H1 (cell line): ENCODE results near the gene GFRA4. TPM values are rescaled to one million over a fixed set of nuclear protein-coding genes. Genes with fewer than 3 reads are reported as not detected.

Experiments
- CTCF ChIA-PET: fragments of 300-600 bp; sonication (Branson Sonifier 250); formaldehyde crosslinking; loops from one replicate; lab custom pipeline; 2021; ENCODE audit not compliant: partially characterized antibody; lab: Charles Lee
- POLR2A ChIA-PET: fragments of 300-600 bp; sonication (Branson Sonifier 250); formaldehyde crosslinking; loops from one replicate; lab custom pipeline; 2021; ENCODE audit warnings: inconsistent platforms; ENCODE audit not compliant: partially characterized antibody; lab: Charles Lee
- DNase-seq, 2 experiments: peaks; one replicate each; pipeline versions ENCODE4 v3.0.0 to v3.0.0-alpha.2; 2010 to 2022; ENCODE audit warnings: low spot score in 2 of 2, low read depth in 1 of 2, mixed read lengths in 1 of 2
- FAIRE-seq: peaks from 2 replicates; lab custom pipeline; 2011; peaks lifted over from hg19 to GRCh38; lab: Jason Lieb, UNC
- H2AFZ ChIP-seq: 2 replicates; pipeline ENCODE4 v1.8.1; 2012; ENCODE audit warnings: low read length, inconsistent platforms
- H2AK5ac ChIP-seq: 2 replicates; pipeline ENCODE4 v1.6.1; 2013; ENCODE audit warnings: low read depth, low read length
- H2BK120ac ChIP-seq: replicated peaks from 2 replicates; pipeline ENCODE3; 2013; ENCODE audit warnings: low read depth, low read length, inconsistent platforms
- H2BK12ac ChIP-seq: 2 replicates; pipeline ENCODE4 v1.6.1; 2013; ENCODE audit warnings: low read depth, low read length
- H2BK15ac ChIP-seq: 2 replicates; pipeline ENCODE4 v1.6.1; 2013; ENCODE audit warnings: low read length
- H2BK20ac ChIP-seq: 2 replicates; pipeline ENCODE4 v1.6.1; 2013; ENCODE audit warnings: low read length
- H2BK5ac ChIP-seq: 2 replicates; pipeline ENCODE4 v1.6.1; 2013; ENCODE audit warnings: low read depth, low read length
- H3K14ac ChIP-seq: 2 replicates; pipeline ENCODE4 v1.6.1; 2013; ENCODE audit warnings: inconsistent platforms; ENCODE audit not compliant: insufficient read length
- H3K18ac ChIP-seq: 2 replicates; pipeline ENCODE4 v1.6.1; 2013; ENCODE audit warnings: low read length; ENCODE audit errors: extremely low read depth
- H3K23ac ChIP-seq: 2 replicates; pipeline ENCODE4 v1.6.1; 2013; ENCODE audit warnings: inconsistent platforms; ENCODE audit not compliant: insufficient read length
- H3K23me2 ChIP-seq: 2 replicates; pipeline ENCODE4 v1.6.1; 2013; ENCODE audit warnings: low read depth, low read length
- H3K27ac ChIP-seq: 2 replicates; pipeline ENCODE4 v1.6.1; 2011; ENCODE audit warnings: low read depth, low read length, inconsistent platforms
- H3K27me3 ChIP-seq, 4 experiments: replicated peaks in 1 of 4; 1 replicate in 1 of 4; 2 replicates in 3 of 4; pipeline versions ENCODE4 v1.6.1 to v1.8.1; 2011 to 2013; ENCODE audit warnings: low read length in 3 of 4, mild to moderate bottlenecking in 3 of 4, inconsistent platforms in 2 of 4, mixed read lengths in 2 of 4, moderate library complexity in 1 of 4; ENCODE audit not compliant: control insufficient read depth in 3 of 4, insufficient read depth in 3 of 4; ENCODE audit errors: extremely low read depth in 1 of 4
- H3K36me3 ChIP-seq, 4 experiments: 2 replicates each; pipeline versions ENCODE4 v1.6.1 to v1.8.1; 2011 to 2013; ENCODE audit warnings: mild to moderate bottlenecking in 4 of 4, low read length in 3 of 4, moderate library complexity in 2 of 4, control low read depth in 1 of 4, inconsistent platforms in 1 of 4; ENCODE audit not compliant: insufficient read depth in 4 of 4, control insufficient read depth in 2 of 4
- H3K4ac ChIP-seq: replicated peaks from 2 replicates; pipeline ENCODE3; 2013; ENCODE audit warnings: low read length, low read depth, mixed read lengths, inconsistent platforms; ENCODE audit not compliant: insufficient read length
- H3K4me1 ChIP-seq, 4 experiments: replicated peaks in 1 of 4; 1 replicate in 1 of 4; 2 replicates in 3 of 4; pipeline versions ENCODE4 v1.6.1 to v1.8.1; 2011 to 2013; ENCODE audit warnings: low read length in 3 of 4, inconsistent platforms in 2 of 4, mixed read lengths in 1 of 4; ENCODE audit not compliant: insufficient read depth in 4 of 4, control insufficient read depth in 3 of 4
- H3K4me2 ChIP-seq, 2 experiments: 2 replicates each; pipeline versions ENCODE4 v1.6.1 to v1.8.1; 2011 to 2013; ENCODE audit warnings: low read depth in 2 of 2, low read length in 2 of 2, control low read depth in 1 of 2, inconsistent platforms in 1 of 2, mild to moderate bottlenecking in 1 of 2; ENCODE audit not compliant: insufficient read depth in 1 of 2
- H3K4me3 ChIP-seq, 4 experiments: fragments of 200-600, 300-600 bp in 1 of 4; sonication (generic), shearing (Covaris generic), sonication (Bioruptor Twin) in 1 of 4; 2 replicates each; pipeline versions ENCODE4 v1.5.1 to v1.8.1; 2011 to 2016; ENCODE audit warnings: low read length in 4 of 4, low read depth in 3 of 4, control low read depth in 2 of 4, inconsistent platforms in 2 of 4, mild to moderate bottlenecking in 2 of 4, mixed read lengths in 1 of 4, moderate library complexity in 1 of 4; ENCODE audit not compliant: insufficient read depth in 2 of 4; ENCODE audit errors: extremely low read depth in 1 of 4
- H3K56ac ChIP-seq: replicated peaks from 2 replicates; pipeline ENCODE3; 2013; ENCODE audit warnings: low read depth, mild to moderate bottlenecking, mixed read lengths, low read length, inconsistent platforms; ENCODE audit not compliant: insufficient read length
- H3K79me1 ChIP-seq: 2 replicates; pipeline ENCODE4 v1.6.1; 2013; ENCODE audit warnings: low read depth, low read length, control low read depth
- H3K79me2 ChIP-seq, 2 experiments: 2 replicates each; pipeline versions ENCODE4 v1.6.1 to v1.8.1; 2012 to 2013; ENCODE audit warnings: low read length in 2 of 2, mild to moderate bottlenecking in 2 of 2, inconsistent platforms in 1 of 2; ENCODE audit not compliant: insufficient read depth in 2 of 2, control insufficient read depth in 1 of 2
- H3K9ac ChIP-seq, 4 experiments: replicated peaks in 1 of 4; 1 replicate in 1 of 4; 2 replicates in 3 of 4; pipeline versions ENCODE4 v1.6.1 to v1.8.1; 2011 to 2013; ENCODE audit warnings: low read depth in 3 of 4, low read length in 3 of 4, control low read depth in 2 of 4, mild to moderate bottlenecking in 2 of 4, moderate library complexity in 2 of 4, inconsistent platforms in 1 of 4; ENCODE audit errors: extremely low read depth in 1 of 4
- H3K9me3 ChIP-seq, 2 experiments: 2 replicates each; pipeline versions ENCODE4 v1.6.1 to v1.8.1; 2012 to 2013; ENCODE audit warnings: mild to moderate bottlenecking in 2 of 2, moderate library complexity in 2 of 2, control low read depth in 1 of 2, inconsistent platforms in 1 of 2, low read depth in 1 of 2, low read length in 1 of 2, mixed read lengths in 1 of 2; ENCODE audit not compliant: insufficient read depth in 2 of 2
- H4K20me1 ChIP-seq, 2 experiments: replicated peaks in 1 of 2; 2 replicates each; pipeline versions ENCODE3 to v1.8.1; 2011 to 2013; ENCODE audit warnings: inconsistent platforms in 2 of 2, low read length in 2 of 2, mild to moderate bottlenecking in 1 of 2; ENCODE audit not compliant: insufficient read depth in 2 of 2, control insufficient read depth in 1 of 2
- H4K5ac ChIP-seq: 2 replicates; pipeline ENCODE4 v1.6.1; 2013; ENCODE audit warnings: low read length, low read depth, mixed read lengths, inconsistent platforms; ENCODE audit not compliant: insufficient read length
- H4K8ac ChIP-seq: 2 replicates; pipeline ENCODE4 v1.8.0; 2013; ENCODE audit warnings: mild to moderate bottlenecking, moderate library complexity, low read length, inconsistent platforms; ENCODE audit not compliant: insufficient read depth; ENCODE audit errors: extremely low read depth
- H4K91ac ChIP-seq: replicated peaks from 2 replicates; pipeline ENCODE3; 2013; ENCODE audit warnings: low read length, mixed read lengths, inconsistent platforms; ENCODE audit not compliant: insufficient read length
- HDAC2 ChIP-seq, 2 experiments: fragments of 300-600 bp in 1 of 2; sonication (generic) in 1 of 2; IDR thresholded peaks; 2 replicates each; pipeline ENCODE4 v1.6.1; 2011 to 2012; ENCODE audit warnings: low read depth in 2 of 2, low read length in 2 of 2, mild to moderate bottlenecking in 2 of 2, moderate library complexity in 2 of 2, borderline replicate concordance in 1 of 2, inconsistent platforms in 1 of 2
- PHF8 ChIP-seq: fragments of 200-600 bp; sonication (generic); conservative IDR thresholded peaks from 2 replicates; pipeline ENCODE4 v1.7.1; 2012; ENCODE audit warnings: low read depth, mild to moderate bottlenecking, inconsistent platforms, low read length, moderate library complexity
- WGBS, 2 experiments: shearing (Covaris generic) in 1 of 2; methylation state at CpG; one replicate each; pipeline versions ENCODE4 v1.1.6 to v1.1.7; 2013 to 2015; ENCODE audit warnings: low lambda C conversion rate in 2 of 2, mixed read lengths in 2 of 2, inconsistent platforms in 1 of 2, low coverage in 1 of 2, missing lambda C conversion rate in 1 of 2; ENCODE audit not compliant: insufficient replicate concordance in 2 of 2, insufficient coverage in 1 of 2, insufficient read length in 1 of 2; ENCODE audit errors: extremely low coverage in 1 of 2, missing lambda C conversion rate in 1 of 2; 5-methylcytosine and 5-hydroxymethylcytosine counted together
- polyA plus RNA-seq, 7 experiments: library from polyadenylated mRNA; depleted of rRNA in 3 of 7; stranded (reverse) in 5 of 7; unstranded in 2 of 7; fragments of >200 nt in 5 of 7; fragments of 200-250 nt in 2 of 7; gene quantifications; 1 replicate in 5 of 7; 2 replicates in 1 of 7; 4 replicates in 1 of 7; pipeline versions ENCODE4 v1.2.1 to v1.2.3, GENCODE V29; 2011 to 2013; ENCODE audit warnings: missing spikeins in 2 of 7, mixed read lengths in 2 of 7
- total RNA-seq: library from RNA; stranded (reverse); fragmentation: NEBNext Ultra II Directional; extraction: Animal tissue kit (Norgen Biotek cat#: 25700); gene quantifications from 2 replicates; pipeline ENCODE4 v1.2.1, GENCODE V29; 2021
- TF ChIP-seq, protein P1 (sequence below): IDR thresholded peaks from 2 replicates; pipeline ENCODE4 v1.6.1; 2012; ENCODE audit warnings: inconsistent platforms

Gene GFRA4
- total and polyA plus RNA-seq, 2 of the 8 experiments (the other 6 are each of a cell fraction or from before 2014, with no cell fraction given) = 0.05 TPM; not detected in 1

DNA sequence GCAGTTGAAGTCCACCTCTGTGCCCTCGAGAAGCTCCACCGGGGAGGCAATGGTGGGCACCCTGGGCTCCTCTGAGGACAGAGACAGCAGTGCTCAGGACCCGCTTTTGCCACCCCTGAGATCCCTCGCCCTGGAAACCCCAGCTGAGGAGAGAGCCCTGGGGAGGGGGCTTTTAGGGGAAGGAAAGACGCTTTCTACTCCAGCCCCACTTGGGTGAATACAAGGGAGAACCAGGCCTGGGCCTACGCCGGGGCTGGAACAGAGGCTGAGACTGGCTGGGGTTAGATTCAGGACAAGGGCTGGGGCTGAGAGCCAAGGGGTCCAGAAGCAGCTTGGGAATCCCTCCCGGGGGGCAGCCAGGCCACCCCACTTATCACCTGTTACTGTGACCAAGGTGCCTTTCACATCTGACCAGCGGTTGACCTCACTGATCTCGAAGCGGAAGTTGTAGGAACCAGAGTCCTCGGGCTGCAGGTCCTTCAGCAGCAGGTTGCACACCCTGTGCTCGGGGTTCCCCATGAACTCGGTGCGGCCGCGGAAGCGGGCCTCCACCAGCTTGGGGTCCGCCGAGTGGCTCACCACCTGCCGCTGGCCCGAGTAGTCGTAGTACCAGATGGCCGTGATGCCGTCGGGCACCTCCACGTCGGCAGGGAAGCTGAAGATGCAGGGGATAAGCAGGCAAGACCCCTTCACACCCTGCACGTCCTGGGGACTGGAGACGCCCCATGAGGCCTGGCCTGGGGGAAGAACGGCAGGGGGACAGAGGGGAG lies 43.0 kb upstream of the GFRA4 start:
- Histone ChIP-seq H2AFZ (no peak overlapping the region), H3K14ac (no peak overlapping the region), H2AK5ac (no peak overlapping the region), H2BK15ac (no peak overlapping the region), H2BK20ac (no peak overlapping the region), H3K27me3 (no peaks in the 10 kb centered on the region; a peak in 1 of 7 replicates), H2BK120ac (no peak overlapping the region), H3K79me1 (no peaks in the 10 kb centered on the region), H3K4me2 (no peak overlapping the region), H3K23ac (no peak overlapping the region), H3K9me3 (no peaks in the 10 kb centered on the region), H3K79me2 (no peaks in the 10 kb centered on the region), H2BK12ac (no peak overlapping the region), H3K4ac (no peak overlapping the region), H4K5ac (no peak overlapping the region), H4K8ac (no peak overlapping the region), H4K20me1 (no peaks in the 10 kb centered on the region), H3K23me2 (no peaks in the 10 kb centered on the region), H3K4me1 (no peaks in the 10 kb centered on the region), H3K27ac (no peak overlapping the region), H3K56ac (no peak overlapping the region), H3K9ac (no peak overlapping the region), H4K91ac (no peak overlapping the region), H3K4me3 (no peak overlapping the region), H3K36me3 (no peaks in the 10 kb centered on the region), H3K18ac (no peak overlapping the region), H2BK5ac (no peak overlapping the region)
- no peak for DNase-seq
- WGBS, 2 experiments = 92% methylated on average over 28 of the region's 31 CpGs; no CpG with 5 or more reads in 1 of the 2 experiments
- TF ChIP-seq PHF8 = no peak
- TF ChIP-seq HDAC2 (IDR thresholded peaks at IDR 0.05; ENCODE audit: borderline replicate concordance in 1 of 2, low read depth in 2 of 2, low read length in 2 of 2) = no peak
- TF ChIP-seq, protein P1, sequence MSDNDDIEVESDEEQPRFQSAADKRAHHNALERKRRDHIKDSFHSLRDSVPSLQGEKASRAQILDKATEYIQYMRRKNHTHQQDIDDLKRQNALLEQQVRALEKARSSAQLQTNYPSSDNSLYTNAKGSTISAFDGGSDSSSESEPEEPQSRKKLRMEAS = no peak
- POLR2A ChIA-PET = interaction anchor here (0.9 kb wide), 1 partner anchor 12 kb away, joined by 3 read pairs; no protein-coding TSS in a partner anchor
- CTCF ChIA-PET = interaction anchor here (1.0 to 45.1 kb wide), 7 partner anchors 6 to 52 kb away, joined by 3 to 1432 read pairs (median 5); partner anchors contain the start of genes ADAM33 and SIGLEC1
- FAIRE-seq = no peak
